Uterus (tissue), 2 donors: ENCODE results near the gene CLEC18C.
"Not testable (repeated sequence)": the region's sequence is repeated elsewhere in the genome, so short reads cannot be mapped to it uniquely, and the experiment has no call there.

Experiments used
- POLR2A ChIP-seq, 2 donors: fragments of 450-650 bp; IDR thresholded peaks; one replicate each; pipeline ENCODE4 v1.6.1; 2016; ENCODE audit warnings: antibody characterized with exemption in 2 of 2, mild to moderate bottlenecking in 1 of 2, moderate library complexity in 1 of 2
- TF ChIP-seq, protein P1 (sequence below), 4 experiments: fragments of 200-600 bp in 2 of 4; fragments of 450-650 bp in 2 of 4; sonication (generic) in 2 of 4; IDR thresholded peaks; one replicate each; pipeline ENCODE4 v1.5.1; 2016 to 2019; ENCODE audit warnings: antibody characterized with exemption in 4 of 4, mild to moderate bottlenecking in 2 of 4, moderate library complexity in 1 of 4

DNA sequence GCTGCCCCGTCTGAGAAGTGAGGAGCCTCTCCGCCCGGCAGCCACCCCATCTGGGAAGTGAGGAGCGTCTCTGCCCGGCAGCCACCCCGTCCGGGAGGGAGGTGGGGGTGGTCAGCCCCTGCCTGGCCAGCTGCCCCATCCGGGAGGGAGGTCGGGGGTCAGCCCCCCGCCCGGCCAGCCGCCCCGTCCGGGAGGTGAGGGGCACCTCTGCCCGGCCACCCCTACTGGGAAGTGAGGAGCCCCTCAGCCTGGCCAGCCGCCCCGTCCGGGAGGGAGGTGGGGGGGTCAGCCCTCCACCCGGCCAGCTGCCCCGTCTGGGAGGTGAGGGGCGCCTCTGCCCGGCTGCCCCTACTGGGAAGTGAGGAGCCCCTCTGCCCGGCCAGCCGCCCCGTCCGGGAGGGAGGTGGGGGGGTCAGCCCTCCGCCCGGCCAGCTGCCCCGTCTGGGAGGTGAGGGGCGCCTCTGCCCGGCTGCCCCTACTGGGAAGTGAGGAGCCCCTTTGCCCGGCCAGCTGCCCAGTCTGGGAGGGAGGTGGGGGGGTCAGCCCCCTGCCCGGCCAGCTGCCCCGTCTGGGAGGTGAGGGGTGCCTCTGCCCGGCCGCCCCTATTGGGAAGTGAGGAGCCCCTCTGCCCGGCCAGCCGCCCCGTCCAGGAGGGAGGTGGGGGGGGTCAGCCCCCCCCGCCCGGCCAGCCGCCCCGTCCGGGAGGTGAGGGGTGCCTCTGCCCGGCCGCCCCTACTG, 31.2 kb downstream of the CLEC18C start:
- TF ChIP-seq POLR2A (IDR thresholded peaks at IDR 0.05), result not testable (repeated sequence)
- TF ChIP-seq, protein P1, sequence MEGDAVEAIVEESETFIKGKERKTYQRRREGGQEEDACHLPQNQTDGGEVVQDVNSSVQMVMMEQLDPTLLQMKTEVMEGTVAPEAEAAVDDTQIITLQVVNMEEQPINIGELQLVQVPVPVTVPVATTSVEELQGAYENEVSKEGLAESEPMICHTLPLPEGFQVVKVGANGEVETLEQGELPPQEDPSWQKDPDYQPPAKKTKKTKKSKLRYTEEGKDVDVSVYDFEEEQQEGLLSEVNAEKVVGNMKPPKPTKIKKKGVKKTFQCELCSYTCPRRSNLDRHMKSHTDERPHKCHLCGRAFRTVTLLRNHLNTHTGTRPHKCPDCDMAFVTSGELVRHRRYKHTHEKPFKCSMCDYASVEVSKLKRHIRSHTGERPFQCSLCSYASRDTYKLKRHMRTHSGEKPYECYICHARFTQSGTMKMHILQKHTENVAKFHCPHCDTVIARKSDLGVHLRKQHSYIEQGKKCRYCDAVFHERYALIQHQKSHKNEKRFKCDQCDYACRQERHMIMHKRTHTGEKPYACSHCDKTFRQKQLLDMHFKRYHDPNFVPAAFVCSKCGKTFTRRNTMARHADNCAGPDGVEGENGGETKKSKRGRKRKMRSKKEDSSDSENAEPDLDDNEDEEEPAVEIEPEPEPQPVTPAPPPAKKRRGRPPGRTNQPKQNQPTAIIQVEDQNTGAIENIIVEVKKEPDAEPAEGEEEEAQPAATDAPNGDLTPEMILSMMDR (IDR thresholded peaks at IDR 0.05), result not testable (repeated sequence)
